ENCODE measurements around the gene ELFN1.

The ELFN1 gene

DNA sequence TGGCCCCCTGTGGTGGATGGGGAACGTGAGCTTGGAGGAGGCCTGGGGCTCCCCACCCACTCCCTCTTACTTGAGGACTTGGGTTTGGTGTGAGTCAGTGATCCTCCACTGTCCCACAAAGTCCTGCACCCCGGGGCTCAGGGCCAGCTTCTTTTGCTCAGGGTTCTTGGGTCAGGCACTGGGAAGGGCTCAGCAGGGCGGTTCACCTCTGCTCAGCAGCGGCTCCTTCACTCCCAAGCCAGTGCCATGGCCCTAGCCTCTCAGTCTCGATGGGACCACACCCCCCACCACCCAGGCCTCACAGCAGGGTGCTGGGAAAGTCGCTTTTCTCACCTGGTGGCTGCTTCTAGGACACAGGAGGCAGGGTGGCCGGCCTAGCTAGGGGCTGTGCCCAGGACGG, 59.1 kb downstream of the ELFN1 start:
- DNase-seq: no peak

DNA sequence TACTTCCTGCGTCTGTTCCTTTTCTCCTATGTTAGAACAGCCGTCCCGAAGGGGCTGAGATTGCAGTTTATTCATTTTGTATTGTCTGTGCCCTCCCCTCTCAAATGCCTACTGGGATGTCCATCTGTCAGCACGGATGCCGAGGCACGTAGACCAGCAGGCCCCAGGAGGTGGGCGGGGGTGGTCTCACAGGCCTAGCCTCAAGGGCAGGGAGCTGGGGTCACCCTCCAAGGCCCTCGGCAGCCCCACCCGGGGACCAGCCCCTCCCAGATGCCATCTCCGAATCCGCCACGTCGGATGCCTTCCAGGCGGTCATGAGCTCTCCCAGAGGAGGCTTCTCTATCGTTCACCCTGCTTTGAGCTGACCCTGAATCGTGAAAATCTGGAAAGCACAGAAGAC, 59.7 kb downstream of the ELFN1 start:
- DNase-seq: no peak

DNA sequence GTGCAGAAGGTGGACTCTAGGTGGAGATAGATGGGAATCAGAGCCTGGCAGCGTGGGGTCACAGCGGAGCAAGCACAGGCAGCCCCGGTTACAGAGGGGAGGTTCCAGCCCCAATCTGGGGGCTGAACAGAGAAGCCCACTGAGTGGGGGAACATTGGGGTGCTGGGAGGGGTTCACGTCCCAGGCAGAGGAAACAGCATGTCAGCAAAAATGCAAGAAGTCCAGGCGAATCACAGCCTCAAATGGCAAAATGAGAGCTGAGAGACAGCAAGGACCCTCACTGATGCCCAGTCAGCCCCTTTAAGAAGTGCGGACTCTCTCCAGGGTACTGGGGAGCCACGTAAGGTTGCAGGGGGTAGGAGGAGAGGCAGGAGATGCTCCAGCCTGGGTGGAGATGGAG, 62.0 kb downstream of the ELFN1 start:
- no peak for DNase-seq

DNA sequence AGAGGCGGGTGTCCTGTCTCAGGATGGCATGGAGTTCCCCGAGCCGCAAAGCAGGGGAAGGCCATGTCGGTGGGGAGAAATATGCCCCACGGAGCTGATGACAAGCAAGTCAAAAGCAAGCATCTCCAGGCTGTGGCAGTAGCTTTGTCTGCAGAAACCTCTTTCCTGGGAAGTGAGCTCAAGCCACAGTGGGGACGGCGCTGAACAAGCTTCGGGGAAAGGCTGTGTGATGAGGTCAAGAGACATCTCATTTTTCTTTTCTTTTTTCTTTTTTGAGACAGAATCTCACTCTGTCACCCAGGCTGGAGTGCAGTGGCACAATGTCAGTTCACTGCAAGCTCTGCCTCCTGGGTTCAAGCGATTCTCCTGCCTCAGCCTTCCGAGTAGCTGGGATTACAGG, 62.6 kb downstream of the ELFN1 start:
- DNase-seq: no peak

DNA sequence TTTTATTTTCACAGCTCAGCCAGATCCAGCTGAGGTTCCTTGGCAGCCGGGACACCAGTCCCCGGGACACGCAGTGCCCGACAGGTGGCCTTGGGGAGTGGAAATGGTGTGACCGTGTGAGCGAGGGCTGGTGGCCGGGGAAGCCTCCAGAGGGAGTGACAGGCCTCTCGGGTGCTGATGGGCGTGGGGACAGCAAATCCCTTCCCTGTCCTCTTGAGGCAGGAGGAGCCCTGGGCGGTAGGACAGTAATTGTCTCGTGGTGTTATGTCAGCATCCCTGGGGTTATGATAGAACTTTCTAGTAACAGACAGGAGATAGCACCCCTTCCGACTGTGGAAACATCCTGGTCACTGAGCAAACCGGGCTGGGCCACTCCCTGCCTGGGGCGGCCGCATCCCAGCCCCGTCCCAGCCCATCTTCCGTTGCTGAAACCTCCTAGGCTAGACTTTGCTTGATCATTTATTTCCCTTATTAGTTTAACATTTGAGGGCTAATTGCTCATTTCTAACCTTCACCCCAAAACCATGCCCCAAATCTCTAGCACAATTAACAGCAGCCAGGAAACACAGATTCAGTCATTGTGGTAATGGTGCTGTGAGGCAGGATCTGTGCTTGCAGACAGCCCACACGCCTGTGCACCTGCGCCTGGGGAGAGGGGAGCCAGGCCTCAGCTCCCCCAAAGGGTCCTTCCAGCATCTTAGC, 63.3 kb downstream of the ELFN1 start:
- DNase-seq: no peak

DNA sequence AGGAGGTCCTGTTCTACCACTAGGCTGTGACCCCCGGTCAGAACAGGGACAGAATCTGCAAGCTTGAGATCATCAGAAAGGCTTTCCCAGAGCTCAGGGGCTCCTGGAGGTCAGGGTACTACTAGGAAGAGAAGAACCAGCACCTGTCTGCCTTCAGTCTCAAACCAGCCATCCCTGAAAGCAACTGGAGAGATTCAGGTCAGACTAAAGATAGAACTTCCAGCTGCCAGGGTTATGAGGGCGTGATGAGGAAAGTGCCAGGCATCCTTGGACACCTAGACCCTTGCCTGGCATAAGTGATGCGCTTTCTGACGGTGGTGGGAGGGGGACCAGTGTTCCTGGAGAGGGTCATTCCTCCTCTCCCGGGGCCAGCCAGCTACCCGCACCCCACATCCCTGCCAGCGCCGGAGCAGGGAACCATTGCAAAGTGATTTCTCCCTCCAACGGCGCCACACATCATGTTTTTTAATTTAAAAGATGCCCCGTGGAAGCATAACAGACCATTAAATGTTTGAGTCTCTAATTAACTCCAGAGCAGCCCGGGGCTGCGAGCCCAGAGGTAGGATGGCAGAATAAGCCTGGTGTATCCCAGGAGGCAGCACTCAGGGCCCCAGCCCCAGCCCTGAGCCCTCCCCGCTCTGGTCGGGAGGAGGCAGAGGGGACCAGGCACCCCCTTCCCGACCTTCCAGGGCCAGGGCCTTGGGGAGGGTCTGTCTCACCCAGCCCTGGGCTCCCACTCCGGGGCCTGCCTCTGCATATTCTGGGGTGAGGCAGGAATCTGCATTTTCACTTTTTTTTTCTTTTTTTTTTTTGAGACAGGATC, 64.0 kb downstream of the ELFN1 start:
- DNase-seq: no peak

DNA sequence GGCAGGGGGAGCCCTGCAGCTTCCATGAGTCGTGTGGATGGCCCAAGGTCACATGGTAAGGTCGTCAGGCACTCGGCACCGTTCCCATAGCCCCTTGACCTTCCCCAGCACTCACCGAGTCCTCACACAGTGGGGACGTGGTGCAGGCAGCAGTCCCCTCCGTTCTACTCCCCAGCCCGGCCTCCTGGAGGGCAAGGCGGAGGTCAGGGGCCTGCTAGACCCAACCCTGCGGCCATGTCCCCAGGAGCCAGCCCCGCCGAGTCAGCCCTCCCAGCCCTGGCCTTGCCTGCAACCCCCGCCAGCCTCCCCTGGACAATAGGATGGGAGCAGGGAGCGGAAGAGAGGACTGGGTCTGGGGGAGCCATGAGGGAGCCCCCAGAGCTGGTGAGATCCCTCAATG, 65.2 kb downstream of the ELFN1 start:
- DNase-seq: no peak

DNA sequence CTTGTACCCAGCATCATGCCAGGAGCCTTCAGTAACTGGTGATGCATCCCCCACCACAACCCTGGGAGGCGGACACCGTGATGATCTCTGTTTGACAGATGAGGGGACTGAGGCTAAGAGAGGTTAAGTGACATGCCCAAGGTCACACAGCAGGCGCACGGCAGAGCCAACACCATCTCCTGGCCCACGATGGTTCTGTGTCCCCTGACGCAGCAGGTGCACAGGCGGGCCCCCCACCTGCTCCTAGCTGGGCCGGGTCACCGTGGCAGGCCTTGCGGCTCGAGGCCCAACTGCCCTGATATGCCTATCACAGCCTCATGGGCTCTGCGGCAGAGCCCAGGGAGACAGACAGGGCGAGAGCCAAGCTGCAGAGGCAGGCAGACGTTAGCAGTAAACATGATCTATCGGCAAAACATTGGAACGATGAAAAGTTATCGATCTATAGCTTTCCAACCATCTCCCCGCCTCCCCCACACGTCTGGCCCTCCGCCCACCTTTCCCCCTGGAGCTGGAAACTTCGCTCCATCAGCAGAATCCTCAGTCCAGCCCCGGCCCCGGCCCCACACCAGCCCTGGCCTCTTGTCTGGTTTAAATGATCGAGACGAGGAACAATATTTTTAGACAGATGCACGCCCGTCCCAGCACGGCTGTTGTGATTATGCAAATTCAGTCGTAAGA, 65.9 kb downstream of the ELFN1 start:
- DNase-seq: no peak

DNA sequence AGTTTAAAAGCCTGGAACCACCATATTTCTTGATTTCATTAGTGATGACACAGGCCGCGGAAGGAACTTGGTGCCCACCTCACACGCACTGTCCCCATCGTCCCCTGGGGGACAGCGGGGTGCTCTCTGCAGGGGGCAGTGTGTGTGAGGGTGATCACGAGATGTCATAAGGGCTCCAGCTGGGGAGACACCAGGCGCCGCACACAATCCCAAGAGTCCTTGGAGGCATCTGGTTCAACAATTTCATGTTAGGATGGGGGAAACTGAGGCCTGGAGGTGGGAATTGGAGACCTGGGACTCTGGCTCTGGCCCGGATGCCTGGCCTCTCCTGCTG, 66.4 kb downstream of the ELFN1 start:
- DNase-seq: no peak

DNA sequence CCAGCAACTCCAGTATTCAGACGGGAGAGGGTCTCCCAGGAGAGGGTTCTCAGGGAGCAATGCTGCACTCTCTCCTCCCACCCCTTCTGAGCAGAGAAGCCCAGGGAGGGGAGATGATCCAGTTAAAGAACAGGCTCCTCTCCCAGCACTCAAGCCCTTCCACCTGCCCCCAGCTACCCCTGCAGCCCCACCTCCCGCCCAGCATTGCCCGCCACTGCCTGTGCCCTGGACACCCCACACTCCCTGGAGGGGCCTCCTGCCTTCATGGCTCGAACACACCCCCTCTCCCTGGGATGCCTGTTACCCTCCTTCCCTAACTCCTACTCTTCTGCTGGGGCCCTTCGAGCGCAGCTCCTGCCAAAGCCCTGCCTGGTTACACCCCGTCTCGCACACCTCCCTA, 66.8 kb downstream of the ELFN1 start:
- DNase-seq: no peak

DNA sequence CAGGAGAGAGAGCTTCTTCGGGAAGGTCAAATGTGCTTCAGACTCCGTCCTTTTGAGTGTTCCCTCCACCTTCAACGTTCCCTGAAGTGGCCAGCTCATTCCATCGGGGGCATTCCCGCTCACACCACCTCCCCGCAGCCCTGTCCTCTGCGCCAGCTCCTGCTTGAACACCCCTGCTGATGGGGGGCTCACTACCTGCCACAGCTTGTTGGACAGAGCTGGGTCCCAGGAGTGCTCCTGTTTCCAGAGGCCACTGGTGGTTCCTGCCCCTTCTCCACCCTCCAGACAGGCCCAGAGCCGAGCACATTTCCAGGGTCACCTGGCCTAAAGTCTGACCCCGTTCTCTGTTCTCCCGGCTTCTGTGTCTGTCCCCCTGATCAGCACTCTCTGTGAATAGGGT, 67.4 kb downstream of the ELFN1 start:
- no peak for DNase-seq

DNA sequence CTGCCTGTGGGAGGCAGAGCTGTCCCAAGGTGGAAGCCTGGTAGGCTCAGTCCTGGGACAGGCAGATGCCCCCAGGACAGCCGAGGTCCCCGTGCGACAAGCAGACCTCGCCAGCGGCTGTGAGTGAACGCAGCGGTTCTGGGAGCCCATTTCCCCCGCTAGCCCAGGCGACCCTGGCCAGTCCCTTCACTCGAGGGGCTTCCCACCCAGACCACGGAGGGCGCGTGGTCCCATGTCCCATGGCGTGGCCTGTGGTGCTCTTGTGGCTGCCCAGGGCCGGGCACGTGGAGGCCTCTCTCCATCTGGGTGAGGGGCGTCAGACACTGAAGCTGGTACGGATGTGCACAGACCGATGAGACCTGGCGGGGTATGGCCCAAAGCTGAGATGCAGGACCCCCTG, 67.9 kb downstream of the ELFN1 start:
- DNase-seq: no peak

DNA sequence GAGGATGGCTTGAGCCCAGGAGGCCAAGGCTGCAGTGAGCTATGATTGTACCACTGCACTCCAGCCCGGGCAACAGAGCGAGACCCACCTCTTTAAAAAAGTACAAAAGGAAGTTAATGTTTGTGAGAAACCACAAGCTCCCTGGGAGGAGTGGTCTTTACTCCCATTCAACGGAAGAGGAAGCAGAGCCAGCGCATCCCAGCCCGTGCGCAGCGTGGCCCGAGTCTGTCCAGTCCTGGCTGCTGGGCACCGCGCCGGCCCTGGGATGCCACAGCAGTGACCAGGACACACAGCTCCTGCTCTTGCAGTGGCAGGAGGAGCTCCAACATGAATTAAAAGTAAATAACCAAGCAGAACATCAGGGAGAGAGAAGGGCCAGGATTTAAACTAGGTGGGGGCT, 68.4 kb downstream of the ELFN1 start:
- DNase-seq: no peak

DNA sequence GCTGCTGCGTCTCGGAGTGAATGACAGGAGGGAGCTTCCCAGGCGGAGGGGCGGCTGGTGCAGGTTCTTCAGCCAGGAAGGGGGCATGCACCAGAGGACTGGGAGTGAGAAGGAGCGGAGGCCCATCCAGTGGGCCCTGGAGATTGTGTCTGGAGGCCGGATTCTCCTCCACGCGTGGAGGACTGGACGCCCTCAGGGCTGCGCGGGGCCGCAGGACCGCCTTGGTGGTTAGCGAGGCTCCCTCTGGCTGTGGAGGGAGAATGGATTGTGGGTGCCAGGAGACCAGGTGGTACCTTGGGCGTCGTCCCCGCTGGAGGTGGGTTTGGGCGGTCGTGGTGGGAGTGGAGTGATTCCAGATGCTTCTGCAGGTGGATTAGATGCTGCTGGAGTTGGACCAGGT, 68.9 kb downstream of the ELFN1 start:
- DNase-seq: no peak

DNA sequence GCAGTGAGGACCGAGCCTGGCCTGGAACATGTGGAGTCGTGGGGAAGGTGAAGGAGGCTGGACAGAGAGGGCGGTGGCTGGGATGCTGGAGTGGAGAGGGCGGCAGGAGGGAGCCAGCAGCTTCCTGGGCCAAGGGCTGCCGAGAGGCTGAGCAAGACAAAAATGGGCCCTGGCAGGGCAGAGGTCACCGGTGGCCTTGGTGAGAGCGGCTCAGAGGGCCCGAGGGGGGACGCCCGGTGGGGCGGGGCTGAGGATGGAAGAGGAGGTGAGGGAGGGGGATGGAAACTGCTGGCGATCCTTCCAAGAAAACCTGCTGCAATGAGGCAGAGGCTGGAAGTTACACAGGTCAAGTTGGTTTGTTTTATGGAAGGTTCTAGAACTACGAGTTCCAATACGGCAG, 69.5 kb downstream of the ELFN1 start:
- DNase-seq: no peak

DNA sequence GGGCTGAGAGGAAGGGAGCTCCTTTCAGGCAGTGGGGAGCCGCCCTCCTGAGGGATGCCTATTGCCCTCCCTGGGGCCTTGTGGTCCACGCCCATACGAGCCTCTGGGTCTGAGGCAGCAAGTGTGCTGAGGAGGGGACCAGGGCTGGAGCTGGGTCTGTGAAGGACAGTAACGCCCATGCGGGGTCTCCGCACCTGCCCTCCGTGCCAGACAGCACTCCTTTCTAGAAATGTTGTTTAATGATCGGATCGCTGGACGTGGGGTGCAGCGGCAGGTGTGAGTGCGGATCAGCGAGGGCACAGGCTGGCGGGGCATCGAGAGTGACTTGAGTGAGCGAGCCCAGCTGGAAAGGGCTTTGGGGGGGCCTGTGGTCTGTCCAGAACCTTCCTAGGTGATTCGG, 70.1 kb downstream of the ELFN1 start:
- DNase-seq: no peak

DNA sequence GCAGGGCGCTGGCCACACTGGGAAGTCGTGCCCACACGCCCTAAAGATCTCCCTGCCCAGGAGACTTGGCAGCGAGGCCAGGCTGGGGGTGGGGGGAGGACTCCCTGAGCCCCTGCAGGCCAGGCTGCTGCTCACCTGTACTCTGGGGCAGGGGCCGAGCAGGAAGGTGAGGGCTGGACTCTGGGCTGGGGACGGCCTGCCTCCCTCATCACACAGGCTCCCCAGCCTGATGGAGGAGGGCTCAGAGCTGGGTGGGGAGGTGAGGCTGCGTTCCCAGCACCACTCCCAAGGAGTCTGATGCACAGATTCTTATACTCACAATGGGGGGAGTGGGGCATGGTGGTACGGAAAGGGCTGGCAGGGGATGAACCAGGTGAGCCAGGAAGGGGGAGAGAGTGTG, 71.2 kb downstream of the ELFN1 start:
- DNase-seq: no peak

DNA sequence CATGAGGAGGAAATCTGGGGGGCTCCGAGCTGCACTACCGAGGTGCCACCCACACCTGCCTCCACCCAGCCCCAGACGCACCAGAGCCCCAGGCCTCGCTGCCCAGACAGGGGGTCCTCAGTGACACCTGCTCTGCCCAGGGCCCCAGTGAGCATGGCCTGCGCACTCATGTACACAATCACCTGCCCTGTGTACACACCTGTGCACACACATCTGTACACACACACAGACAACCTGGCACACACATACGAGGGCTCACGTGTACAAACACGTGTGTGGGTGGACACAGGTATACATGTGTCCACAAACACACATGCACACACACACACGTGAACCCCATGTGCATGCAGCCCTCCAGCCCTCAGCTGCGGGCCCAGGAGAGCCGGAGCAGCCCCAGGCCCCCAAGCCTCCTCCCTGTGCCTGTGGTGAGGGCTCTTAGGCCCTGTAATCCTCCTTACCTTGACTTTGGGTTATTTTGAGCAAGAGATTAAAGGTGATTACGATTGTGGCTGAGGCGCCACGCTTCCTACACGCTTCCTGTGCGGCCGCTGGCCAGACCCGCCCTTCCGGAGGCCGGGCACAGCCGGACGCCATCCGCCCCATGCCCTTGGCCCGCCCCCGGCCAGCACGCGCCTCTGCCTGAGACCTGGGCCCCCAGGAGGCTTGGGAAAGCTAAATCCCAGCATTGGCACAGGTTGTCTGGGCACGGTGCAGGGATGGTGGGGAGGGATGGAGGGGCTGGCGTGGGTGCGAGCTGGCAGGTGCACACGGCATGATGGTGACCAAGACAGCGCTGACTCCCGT, 71.9 kb downstream of the ELFN1 start:
- DNase-seq: no peak

DNA sequence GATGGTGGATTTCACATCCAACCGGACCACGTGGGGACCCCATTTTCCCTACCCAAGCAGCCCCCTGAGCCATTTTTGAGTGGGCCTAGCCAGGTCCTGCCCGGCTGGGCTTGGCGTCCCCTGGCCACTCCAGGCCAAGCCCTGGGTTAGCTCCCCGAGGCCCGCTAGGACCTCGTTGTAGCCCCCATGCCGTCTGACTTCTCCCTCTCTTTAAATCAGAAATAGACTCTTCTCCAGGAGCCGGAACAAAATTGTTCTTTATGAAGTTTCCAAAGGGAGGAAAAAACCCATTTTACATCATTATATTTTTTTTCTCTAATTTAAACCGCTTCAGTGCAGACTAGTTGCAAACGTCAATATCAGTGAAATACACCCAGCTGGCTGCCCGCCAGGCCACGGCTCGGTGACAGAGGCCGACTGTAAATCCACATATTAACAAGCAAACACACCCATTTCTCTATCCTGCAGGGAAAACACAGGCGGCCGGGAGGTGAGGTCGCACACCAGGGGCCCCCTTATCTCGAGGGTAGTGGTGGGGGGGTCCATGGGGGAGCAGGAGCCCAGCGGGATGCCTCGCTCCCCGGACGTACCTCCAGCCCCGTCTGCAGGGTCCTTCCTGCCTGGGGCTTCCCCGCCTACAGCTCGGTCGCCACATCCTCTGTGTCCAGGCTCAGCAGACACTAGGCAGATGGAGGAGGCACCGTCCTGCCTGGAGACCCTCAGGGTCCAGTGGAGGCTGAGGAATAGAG, 72.7 kb downstream of the ELFN1 start:
- no peak for DNase-seq

DNA sequence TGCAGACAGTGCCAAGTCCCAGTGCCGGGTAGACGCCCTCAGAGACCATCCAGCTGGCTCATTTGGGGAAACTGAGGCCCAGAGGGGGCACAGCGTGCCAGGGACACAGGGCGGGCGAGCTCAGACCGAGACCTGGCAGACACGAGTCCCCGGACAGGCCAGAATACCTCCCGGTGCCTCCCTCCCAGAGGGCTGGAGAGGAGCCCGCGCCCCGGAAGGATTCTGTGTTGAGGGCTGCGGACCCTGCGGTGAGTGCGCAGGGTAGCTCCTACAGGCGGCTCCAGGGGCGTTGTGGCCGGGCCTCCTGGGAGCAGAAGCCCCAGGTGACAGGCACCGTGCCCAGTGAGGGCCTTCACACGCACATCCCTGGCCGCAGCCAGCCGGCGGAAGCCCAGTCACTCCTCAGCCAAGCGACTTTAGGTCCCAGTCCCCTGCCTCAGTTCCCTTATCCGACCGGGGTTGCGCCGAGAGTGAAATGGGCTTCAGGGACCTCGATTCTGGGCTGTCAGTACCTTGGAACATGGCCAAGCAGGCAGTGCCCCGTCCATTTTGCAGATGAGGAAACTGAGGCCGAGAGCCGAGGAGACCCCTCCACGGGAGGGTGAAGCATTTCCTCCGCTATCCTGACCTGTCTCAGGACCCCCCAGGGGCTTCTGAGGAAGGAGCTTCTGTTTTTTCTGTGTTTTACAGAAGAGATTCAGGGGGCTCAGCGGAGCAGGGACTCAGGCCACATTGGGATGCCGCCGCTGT, 73.6 kb downstream of the ELFN1 start:
- DNase-seq: no peak

DNA sequence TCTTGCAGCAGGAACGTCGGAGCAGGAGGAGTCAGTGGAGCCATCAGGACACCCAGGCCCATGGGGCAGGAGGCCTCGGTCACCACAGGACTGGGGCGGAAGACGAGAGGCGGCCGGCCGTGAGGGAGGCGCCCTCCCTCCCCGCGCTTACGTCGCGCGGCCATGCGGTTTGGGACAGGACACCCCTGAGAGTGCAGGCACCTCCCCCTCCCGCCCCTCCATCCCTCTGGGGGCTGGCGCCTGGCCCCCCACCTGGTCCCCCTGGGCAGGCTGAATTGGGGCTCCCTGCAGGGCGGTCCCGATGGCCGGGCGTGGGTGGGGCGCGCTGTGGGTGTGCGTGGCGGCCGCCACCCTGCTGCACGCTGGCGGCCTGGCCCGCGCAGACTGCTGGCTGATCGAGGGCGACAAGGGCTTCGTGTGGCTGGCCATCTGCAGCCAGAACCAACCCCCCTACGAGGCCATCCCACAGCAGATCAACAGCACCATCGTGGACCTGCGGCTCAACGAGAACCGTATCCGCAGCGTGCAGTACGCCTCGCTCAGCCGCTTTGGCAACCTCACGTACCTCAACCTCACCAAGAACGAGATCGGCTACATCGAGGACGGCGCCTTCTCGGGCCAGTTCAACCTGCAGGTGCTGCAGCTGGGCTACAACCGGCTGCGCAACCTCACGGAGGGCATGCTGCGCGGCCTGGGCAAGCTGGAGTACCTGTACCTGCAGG, 74.4 kb downstream of the ELFN1 start:
- no peak for DNase-seq
